CD4-positive, alpha-beta T cell treated with Interleukin-12 subunit alpha and Interleukin-12 subunit beta, for 1 hour (primary cell): Measurements from ENCODE around the gene PAK1.
"Not testable (repeated sequence)": the region's sequence is repeated elsewhere in the genome, so short reads cannot be mapped to it uniquely, and the experiment has no call there.

Experiments
- DNase-seq: peaks from one replicate; pipeline ENCODE4 v3.0.0-alpha.2; 2020

PAK1 gene

DNA sequence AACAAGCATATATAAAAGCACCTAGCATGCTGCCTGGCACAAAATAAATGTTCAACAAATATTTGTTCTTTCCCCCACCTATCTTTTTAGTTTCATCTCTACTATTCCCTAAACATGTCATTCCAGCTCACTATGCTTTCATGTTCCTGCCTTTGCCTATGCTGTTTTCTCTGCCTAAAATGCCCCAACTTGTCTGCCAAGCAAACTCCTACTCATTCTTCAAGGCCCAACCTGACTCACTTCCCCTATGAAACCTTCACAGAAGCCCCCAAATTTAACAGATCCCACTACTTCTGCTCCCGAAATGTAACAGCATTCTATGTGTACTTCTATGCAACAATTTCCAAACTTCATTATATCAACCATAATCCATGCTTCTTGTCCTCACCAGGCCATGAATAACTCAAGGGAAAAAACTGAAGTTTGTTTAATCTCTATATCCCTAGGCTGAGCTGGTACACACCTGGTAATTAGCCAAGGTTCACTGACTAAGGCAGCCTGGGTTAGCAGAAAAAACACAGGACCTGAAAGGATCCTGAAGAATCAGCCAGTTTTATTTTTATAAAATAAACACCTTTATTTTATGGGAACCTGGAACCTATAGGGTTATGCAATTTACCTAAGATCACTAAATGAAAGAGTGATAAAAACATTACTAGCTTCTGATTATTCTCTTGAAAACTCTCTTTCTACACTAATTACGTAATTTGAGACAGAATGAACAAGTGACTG, 72.2 kb downstream of the PAK1 start:
- no peak for DNase-seq

DNA sequence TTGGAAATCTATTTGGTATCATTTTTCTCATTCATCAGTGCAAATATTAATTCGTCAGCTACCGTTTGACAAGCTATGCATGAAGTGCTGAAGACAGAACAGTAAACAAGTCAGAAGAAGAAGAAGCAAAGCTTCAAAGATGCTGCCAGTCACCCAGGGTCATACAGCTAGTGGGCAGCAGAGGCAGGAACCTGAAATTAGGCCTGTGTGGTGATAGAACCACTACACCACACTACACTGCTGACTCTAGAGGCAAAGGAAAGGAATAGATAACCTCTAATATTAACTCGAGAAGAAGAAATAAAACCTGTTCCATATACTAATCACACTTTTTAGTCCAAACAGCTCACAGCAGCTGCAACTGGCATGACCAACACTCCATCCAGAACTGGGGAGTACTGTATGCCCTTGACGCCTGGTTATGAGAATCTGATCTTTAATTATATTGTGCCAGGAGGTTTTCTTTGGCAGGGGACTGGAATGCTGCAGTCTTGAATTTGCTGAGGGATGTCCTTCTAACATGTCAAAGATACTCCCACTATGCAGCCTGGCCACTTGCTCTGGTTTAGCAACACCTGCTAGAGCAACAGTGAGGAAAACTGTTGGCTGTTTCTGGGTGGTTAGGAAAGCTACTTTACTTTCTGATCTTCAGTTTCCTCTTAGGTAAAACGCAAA, 73.0 kb downstream of the PAK1 start:
- no peak for DNase-seq

DNA sequence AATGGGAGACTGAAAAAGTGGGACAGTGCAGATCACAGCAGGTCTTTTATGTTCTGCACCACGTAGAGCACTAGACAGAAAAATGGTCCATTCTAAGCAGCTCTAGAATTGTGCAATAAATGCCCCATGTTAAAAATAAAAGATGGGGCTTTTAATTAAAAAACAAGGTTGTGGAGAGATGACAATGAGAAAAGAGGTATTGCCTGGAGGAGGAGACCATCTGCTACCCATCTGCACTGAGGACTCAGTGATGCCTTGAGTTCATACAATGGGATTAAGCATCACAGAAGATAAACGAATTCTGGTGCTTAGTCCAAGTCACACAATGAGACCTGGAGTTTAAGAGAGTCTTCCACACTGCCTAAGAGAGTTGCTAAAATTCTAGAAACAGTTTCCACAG, 73.6 kb downstream of the PAK1 start:
- no peak for DNase-seq

DNA sequence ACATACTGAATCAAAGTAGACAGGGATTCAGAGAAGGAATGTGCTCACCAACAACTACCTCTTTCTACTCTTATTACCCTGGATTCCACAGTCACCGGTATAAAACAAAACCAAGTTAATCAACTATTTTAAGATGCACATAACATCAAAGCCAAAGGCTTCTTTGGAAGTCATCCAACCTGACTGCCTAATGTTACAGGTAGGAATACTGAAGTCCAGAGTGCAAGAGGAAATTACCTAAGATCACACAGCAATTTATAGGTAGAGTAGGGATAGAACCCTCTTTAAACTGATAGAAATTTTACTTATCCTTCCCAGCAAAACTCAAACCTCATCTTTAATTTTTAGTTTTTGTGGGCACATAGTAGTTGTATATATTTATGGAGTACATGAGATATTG, 76.3 kb downstream of the PAK1 start:
- no peak for DNase-seq

DNA sequence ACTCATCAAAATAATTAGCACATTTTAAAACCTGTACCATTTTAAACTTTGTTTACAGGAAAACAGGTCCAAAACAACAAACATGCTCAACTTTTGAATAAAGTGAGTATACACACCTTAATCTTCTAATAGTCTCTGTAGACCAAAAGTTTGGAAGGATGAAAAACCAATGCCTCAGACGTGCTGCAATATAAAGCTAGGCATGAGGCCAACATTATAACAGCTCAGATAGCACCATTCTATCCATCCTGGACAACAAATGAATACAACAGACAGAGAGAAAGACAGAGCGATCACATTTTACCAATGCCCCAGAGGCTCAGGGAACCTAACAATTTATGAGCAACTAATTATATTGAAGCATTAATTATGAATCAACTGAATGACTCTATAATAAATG, 77.0 kb downstream of the PAK1 start:
- DNase-seq, result no peak

DNA sequence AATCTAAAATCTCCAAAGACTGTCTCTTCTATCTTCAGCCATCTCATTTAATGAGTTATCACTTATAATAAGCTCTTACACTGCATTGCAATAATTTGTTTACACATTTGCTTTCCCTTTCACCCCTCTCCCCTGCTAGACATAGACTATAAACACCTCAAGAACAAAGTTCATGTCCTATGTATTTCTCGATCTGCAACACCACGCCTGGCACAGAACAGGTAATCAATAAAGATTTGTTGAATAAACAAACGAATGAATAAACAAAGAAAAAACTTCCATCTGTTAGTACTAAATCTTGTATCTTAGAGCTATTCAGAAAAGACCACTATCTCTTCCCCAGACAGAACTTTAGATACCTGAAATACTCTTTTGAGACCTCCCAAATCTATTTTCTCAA, 77.6 kb downstream of the PAK1 start:
- DNase-seq, result no peak

DNA sequence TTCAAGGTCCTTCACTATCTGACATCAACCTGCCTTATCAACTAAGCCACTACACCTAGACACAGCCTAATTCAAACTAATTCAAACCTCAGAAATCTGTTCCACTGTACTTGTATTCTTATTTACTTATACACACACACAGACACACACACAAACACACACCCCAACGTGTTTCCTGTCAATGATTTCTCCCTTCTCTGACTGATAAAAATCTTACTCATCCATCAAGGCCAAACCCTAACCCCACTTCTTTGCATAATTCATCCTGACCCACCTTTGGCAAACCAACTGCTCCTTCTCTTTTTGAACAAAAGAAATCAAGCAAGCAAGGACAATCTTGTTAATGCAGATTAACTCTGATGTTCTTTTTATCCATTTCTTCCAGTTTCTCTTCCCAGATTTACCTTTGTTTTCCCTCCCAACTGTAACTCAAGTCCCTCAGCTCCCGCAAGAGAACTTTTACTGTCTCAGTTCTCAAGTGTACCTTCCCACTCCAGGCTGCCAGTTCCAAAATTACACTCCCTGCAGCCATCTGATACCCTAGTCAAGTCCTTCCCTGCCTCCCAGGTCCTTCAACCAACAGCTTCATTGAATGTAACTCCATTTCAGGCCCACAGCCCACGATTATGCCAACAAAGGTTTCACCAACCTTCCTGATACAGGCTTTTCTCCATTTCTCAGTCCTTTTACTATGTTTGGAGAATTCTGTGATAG, 78.3 kb downstream of the PAK1 start:
- no peak for DNase-seq

DNA sequence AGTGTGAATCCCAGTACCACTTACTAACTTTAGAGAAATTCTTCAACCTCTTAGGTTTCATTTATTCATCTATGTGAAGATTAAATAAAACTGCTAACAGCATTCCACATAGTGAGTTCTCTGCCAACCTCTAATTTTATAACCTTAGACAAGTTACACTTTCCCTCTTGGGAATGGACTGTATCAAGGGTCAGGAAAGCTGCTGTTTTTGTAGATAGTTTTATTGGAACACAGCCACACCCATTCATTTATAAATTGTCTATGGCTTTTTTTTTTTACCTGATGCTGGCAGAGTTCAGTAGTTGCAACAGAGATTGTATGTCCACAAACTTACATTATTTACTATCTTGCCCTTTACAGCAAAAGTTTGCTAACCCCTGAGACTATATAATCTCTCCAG, 81.1 kb downstream of the PAK1 start:
- DNase-seq, result no peak

DNA sequence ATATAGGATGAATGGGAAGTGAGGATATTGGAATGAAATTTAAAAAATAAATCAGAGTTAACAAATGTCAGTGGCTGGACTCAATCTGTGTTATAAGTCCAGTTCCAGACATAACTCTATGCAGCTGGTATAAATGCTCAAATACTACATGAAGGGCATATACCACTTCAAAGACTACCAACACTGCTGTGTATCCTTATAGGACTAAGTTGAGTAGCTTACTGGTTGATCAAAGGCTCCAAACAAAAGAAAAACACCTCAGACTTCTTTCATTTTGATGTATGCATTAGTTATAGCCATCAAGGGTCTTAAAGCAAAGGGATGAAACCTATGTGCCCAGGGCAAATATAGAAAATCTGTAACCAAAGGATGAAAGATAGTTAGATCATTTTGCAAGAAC, 86.2 kb downstream of the PAK1 start:
- no peak for DNase-seq

DNA sequence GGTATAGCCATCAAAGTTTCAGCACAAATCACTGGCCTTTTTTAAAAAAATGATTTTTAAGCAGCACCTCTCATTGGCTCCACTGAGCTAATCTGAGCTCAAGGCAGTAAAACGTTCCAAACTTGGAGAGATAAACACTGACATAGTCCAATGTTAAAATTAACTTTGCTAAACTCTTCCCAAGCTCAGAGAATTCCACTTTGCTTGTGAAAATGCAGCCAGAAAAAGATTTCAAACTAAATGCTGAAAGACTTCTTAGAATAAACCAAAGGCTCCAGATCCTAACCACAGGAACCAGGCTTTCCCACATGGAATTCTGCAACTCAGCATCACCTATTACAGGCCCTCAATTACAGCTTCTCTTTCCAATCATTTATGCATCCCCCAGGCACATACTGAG, 87.7 kb downstream of the PAK1 start:
- DNase-seq, result no peak

DNA sequence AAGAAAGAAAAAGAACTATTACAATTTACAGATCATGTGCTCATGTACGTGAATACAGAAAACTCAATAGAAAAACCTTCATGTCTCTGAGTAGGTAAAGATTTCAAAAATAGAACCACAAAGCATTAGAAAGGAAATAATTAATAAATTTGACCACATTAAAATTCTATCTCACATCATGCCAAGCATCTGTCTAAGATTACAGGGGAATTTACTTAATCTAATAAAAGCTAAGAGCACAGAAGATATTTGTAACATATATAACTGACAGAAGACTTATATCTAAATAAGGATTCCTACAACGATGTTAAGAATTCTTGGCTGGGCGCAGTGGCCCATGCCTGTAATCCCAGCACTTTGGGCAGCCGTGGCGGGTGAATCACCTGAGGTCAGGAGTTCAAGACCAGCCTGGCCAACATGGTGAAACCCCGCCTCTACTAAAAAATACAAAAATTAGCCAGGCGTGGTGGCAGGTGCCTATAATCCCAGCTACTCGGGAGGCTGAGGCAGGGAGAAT, 88.6 kb downstream of the PAK1 start:
- DNase-seq, result not testable (repeated sequence)

DNA sequence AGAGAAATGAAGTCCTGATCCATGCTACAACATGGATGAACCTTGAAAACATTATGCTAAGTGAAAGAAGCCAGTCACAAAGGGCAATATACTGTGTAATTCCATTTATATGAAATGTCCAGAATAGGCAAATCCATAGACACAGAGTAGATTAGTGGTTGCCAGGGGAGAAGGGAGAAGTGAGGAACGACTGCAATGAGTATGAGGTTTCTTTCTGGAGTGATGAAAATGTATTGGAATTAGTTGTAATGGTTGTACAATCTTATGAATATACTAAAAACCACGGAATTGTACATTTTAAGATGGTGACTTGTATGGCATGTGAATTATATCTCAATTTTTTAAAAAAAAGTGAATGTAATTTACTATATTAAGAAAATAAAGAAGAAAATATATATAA, 89.3 kb downstream of the PAK1 start:
- DNase-seq, result no peak

DNA sequence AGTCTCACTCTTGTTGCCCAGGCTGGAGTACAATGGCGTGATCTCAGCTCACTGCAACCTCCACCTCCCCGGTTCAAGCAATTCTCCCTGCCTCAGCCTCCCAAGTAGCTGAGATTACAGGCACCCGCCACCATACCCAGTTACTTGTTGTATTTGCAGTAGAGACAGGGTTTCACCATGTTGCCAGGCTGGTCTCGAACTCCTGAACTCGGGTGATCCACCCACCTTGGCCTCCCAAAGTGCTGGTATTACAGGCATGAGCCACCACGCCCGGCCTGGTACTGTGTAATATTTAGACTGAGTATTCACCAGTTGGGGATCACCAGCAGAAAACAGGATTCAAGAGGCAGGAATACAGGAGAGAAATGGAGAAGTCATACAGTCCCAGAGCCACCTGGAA, 90.5 kb downstream of the PAK1 start:
- DNase-seq, result not testable (repeated sequence)

DNA sequence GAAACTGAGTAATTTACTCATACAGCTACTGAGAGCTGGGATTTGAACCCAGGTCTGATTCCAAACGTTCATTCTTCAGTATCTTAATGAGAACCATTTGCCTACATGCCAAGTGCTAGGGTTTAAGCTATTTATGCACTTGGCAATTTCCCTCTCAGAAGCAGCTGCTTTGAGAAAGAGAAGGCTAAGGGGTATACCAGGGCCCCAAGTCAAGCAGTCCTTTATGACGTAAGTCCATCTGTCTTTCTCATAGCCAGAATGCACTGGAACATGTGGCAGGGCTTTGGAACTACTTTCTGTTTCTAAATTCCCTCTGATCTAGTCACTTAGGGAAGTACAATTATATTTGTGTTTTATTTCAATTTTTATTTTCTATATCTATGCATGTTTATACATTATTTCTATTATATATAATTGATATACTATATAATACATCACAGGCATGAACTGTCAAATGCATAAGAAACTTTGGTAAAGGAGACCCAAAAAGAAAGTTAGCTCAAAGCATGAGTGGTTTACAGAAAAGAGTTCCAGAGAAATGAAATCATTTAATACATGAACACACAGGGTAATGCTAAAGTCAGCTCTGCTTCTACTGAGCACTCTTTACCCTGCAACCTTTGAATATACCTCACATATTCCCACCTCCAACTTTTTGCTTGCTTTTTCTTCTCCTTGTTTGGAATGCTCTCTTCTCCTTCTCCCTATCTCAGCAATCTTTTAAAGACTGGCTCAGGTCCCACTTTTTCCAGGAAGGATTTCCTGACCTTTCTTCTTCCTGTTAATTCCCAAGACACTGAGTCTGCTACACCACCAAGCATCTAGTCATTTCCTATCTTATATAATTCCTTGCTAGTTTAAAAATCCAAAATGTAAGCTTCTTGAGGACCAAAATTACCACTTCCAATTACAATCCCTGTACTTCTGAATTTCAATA, 91.9 kb downstream of the PAK1 start:
- no peak for DNase-seq

DNA sequence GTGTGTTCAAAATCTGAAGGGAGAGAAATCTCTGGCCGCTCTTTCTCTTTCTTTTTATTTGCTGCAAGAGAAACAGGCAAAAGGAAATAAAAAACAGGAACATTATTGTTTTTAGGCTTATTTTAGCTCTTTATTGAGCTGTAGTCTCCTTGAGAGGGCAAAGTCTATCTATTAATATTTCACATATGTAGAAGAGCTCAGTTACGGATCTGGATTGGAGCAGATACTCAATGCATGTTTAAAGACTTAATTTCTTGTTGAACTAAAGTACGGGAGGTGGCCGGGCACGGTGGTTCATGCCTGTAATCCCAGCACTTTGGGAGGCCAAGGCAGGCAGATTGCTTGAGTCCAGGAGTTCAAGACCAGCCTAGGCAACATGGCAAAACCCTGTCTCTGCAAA, 94.0 kb downstream of the PAK1 start:
- no peak for DNase-seq

DNA sequence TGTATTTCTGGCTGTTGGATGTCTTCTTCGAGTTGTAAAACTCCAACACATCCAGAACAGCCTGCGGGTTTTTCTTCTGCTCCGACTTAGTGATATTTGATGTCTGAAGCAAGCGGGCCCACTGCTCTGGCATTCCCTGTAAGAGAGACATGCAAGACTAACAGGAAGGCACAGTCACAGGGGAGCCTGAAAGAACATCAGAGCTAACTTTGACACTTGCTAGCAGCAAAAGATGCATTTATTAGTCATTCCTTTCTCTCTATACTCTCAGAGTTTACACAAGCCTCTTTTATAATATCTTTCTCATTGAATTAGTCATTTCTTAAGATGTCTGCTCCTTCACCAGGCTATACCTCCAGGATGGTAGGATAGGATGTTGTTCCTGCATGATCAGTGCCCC, 94.6 kb downstream of the PAK1 start:
- DNase-seq, result no peak

DNA sequence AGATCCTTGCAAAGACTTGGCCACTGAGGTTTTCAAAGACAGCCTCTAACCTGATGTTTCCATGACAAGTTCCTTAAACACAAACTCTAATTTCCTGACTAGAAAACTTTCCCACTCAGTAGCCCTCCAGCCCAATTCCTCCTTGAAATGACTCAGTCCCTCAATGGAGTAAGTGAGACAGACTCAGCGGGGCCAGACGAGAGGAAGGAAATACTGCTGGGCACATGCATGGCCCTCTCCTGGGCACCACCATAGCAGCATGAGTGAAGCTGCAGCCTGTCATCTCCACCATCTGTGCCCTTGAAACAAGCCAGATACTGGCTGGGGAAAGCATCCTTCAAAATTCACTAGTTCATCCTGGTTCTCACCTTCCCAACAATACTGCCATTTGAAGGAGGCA, 96.2 kb downstream of the PAK1 start:
- no peak for DNase-seq

DNA sequence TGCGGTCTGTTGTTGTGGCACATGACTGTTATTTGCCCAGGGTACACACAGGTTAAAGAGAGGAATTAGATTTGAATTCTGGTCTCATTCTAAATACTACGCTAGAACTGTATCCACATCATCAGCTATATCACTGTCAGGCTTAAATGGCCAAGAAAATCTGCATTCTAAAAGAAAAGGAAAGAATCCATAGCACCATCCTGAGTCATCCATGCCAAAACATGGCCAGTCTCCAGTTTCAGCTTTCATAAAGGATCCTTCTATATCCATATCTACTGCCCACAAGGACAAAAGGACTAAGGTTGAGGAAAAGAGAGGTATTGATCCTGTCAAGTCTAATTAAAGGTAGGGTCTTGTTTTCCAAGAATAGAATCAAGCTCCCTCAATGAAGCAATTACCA, 98.8 kb downstream of the PAK1 start:
- no peak for DNase-seq

DNA sequence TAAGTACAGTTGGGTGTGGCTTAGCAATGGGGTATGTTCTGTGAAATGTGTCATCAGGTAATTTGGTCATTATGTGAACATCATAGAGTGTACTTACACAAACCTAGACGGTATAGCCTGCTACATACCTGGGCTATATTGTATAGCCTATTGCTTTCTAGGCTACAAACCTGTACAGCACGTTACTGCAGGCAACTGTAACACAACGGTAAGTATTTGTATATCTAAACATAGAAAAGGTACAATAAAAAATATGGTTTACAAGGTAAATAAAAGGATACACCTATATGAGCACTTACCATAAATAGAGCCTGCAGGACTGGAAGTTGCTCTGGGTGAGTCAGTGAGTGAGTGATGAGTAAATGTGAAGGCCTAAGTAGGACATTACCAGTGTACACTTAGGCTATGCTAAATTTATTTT, 99.3 kb downstream of the PAK1 start:
- DNase-seq, result no peak

DNA sequence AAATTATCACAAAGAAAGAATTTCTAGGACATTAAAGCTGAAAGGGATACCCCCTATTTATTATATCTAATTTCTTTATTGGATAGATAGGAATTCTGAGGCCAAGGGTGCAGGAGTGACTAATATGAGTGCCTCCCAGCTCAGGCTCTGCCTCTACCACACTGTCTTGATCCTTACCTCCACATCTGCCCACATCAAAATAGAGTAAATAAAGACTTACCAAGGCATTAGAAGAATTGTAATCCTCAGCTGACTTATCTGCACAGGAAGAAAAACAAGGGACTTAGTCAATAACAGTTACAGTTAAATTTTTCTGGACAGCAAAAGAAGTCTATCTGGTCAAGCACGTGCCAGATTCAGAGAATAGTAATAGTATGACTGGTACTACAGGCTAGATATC, 99.8 kb downstream of the PAK1 start:
- DNase-seq, result no peak

DNA sequence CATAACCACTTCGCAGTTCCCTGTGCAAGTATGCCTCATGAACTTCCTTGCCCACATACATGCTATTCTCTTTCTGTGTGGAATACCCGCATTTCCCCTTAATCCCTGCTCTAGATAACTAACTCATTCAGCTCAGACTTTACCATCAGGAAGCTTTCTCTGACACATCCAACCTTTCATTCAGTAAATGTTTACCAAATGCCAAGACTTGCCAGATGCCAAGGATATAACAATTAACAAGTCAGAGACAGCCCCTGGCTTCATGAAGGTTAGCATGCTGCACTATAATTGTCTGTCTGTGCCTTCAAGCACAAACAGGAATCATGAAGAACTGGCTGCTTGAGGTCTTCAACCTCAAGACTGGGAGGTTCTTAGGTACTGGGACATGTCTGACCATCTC, 101.2 kb downstream of the PAK1 start:
- DNase-seq, result no peak

DNA sequence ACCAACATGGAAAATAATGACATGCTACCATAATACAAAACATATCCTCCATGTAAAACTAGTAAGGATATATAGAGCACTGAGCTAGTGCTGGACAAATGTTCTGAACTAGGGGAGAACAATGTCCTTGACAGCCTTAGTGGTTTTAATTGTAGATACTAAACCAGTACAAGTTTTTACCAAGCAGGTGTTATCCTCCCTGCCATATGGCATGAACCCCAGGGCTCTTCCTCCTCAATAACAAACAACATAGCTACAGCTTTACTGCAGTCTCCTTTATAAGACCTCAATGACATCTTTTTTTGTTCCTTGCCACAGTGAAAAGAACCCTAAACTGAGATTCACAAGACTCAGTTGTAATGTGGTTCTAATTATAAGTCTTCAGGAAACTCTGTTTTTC, 102.2 kb downstream of the PAK1 start:
- no peak for DNase-seq

DNA sequence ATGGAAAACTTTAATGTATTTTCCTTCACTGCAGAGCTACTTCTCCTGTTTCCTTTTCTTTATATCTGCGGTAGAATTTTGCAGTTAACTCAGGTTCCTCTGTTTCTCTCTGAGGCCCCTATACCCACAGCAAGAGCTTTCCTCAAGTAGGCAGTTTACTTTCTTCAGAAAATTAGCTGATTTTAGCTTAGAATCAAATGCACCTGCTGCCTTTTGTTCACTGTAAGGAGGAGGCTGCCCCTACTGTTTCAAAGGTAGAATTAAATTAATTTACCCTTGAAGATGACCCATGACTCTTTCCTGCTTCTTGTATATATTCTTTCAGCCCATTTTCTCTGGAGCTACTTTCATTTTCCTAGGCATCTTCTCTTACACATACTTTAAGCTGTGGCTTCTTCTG, 103.7 kb downstream of the PAK1 start:
- no peak for DNase-seq
